H4 (cell line): ENCODE measurements around the gene GRAMD1C. TPM values are rescaled to one million over a fixed set of nuclear protein-coding genes. Genes with fewer than 3 reads are reported as not detected.

Experiments
- DNase-seq: peaks from one replicate; pipeline ENCODE4 v3.0.0-alpha.2; 2015; ENCODE audit warnings: low spot score
- total RNA-seq: library from RNA; depleted of rRNA; stranded (reverse); fragments of >200 nt; shearing (Covaris generic); gene quantifications from 2 replicates; pipeline ENCODE4 v1.2.3, GENCODE V29; 2014; rRNA removed

The GRAMD1C gene
- total RNA-seq, 1 experiment from 2014 or later, result 0.81 TPM

DNA sequence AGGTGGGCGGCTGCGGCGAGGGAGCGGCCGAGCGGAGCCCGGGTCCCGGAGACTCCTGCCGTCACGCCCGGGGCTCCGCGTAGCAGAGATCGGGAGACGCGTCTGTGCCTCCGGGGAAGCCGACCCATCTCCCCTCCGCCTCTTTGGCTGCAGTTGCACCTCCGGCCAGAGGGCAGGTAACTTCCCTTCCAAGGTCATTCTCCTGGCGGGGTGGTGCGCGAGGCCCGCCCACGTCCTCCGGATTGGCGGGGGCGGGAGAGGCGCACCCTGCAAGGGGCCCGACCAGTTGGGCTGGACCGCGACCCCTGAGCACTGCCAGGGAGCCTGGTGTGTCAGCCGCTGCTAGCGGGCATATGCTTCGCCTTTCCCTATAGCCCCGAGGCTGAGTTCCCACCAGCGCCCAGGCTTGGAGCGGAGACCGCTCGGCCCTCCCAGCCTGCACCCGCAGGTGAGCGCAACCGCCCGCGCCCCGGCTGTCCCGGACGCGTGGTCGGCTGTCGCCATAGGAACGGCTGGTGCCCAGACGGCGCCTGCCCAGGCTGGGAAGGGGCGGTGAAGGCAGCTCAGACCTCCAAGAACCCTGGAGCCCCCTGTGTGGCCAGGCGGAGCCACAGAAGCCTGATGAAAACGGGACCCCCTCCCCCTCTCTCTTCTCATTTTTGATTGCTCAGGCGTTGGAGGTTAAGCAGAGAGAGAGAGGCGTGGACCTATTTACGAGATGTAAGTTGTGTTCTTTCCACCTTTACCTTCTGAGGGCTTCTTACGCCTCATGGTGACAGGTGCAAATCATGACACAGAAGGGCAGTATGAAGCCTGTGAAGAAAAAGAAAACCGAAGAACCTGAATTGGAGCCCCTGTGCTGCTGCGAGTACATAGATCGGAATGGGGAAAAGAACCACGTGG lies 109.7 kb downstream of the GRAMD1C start:
- DNase-seq, result no peak

DNA sequence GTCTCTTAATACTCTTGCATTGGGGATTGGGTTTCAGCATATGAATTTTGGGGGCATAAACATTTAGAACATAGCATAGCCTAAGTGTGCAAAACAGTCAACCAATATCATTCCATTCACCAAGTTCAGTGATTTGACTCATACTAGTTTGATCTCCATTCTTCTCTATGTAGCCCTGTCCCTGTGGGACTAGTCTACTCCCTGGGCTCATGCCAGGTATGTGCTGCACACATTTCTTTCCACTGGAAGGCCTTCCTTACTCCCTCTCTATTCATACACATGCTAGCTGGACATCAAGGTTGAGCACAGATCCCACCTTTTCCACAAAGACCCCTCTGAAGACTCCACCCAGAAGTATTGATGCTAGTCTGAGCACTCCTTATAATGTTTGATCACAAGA lies 114.3 kb downstream of the GRAMD1C start:
- no peak for DNase-seq

DNA sequence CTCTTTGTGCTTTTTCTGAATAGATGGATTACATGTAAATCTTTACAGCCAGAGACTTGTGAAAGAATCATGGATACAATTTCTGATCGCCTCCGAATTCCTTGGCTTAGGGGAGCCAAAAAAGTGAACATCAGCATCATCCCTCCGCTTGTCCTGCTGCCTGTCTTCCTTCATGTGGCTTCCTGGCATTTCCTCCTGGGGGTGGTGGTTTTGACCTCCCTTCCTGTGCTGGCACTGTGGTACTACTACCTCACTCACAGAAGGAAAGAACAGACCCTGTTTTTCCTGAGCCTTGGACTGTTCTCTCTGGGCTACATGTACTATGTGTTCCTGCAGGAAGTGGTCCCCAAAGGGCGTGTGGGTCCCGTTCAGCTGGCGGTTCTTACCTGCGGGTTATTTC lies 115.1 kb downstream of the GRAMD1C start:
- DNase-seq, result no peak

DNA sequence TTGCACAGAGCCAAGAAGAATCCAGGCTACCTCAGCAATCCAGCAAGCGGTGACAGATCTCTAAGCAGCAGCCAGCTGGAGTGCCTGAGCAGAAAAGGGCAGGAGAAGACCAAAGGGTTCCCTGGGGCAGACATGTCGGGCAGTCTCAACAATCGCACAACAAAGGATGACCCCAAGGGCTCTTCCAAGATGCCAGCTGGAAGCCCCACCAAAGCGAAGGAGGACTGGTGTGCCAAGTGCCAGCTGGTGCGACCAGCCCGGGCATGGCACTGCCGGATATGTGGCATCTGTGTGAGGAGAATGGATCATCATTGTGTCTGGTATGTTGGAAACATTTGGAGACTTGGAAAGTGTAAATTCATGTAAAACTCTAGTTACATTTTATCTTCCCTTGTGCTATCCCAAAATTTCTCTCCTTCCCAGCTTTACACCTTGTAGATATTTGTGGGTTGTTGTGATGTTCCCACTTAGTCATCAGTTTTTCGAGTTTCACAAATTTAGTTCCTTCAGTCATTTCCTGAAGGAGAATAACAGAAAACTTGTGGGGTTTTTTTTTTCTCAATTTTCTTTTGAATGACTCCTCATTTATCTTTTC lies 115.6 kb downstream of the GRAMD1C start:
- no peak for DNase-seq

DNA sequence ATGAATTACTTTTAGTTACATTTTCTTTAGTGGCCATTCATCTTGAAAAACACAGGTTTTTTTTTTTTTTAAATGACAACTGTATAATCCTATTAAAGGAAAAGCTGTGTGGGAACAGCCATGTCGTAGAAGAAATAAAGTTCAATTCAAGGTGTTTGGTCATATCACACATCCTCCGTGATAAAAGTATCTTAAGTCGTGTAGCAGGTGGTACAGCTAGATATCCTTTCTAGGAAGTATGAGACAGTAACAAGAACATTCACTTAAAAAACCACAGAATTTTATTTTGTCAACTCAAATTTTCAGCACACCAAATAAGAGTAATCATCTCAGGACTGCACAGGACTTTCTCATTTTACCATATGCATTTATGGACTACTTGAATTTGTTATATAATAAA lies 125.3 kb downstream of the GRAMD1C start:
- no peak for DNase-seq

- no peak for DNase-seq
Observed at GRCh38 chr3:113966172-113966571, 127.6 kb downstream of the GRAMD1C start.

DNA sequence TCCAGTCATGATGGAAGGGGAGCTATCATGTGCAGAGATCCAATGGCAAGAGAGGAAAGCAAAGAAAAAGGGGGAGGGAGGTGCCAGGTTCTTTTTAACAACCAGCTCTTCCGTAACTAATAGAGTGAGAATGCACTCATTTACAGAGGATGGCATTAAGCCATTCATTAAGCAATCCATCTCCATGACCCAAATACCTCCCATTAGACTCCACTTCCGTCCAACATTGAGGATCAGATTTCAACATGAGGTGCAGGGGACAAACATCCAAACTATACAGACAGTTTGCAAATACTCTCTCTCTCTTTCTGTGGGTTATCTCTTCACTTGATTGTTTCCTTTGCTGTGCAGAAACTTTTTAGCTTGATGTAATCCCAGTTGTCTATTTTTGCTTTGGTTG lies 130.4 kb downstream of the GRAMD1C start:
- no peak for DNase-seq

DNA sequence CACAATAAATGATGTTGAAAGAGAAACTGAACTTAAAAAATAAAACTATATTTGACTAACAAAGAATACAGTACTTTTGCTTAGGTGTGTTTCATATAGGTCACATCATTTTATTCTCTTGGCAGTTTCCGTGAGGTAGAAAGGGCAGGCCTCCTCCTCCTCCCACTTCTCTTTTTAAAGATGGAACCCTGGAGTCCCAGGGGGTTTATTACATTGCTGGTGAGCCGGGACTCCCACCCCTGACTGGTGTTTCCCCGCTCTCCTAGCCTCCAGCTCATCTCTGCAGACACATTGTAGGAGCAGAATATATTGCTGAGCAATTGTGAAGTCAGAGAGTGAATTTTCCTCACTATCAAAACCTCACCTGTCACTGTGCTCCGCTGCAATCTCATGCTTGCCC lies 139.2 kb downstream of the GRAMD1C start:
- DNase-seq, result no peak

DNA sequence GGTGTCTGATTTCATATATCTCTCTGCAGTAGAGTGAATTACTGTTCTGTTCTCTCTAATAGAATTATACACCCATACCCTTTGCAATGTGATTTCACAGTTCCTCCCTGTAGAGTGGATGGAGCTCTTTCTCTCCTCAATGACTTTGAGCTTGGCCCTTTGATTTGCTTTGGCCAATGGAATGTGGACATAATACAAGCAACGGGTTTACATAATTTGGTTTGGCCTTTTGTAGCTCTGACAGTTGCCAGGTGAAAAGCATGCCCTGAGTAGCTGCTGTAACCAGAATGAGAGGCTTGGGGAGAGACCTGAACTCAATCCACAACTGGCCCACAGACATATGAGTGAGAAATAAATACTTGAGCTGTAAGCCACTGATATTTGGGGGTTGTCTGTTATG lies 141.3 kb downstream of the GRAMD1C start:
- no peak for DNase-seq

DNA sequence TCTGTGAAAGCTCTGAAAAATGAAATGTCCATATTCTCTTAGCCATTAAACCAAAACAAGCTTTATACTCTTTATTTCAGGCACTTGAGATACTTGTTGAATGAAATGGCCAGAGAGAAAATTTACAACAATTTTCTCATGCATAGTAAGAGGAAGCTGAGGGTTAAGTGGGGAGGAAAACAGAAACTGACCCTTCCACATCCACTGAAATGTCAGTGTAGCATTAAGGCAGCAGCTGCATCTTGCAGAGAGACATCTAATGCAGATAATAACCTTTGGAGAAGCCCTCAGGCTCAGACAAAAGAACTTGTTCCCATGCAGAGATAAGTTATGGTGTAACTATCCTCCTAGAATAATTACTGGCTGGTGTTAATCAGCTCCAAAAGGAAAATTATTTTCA lies 143.2 kb downstream of the GRAMD1C start:
- DNase-seq, result no peak

DNA sequence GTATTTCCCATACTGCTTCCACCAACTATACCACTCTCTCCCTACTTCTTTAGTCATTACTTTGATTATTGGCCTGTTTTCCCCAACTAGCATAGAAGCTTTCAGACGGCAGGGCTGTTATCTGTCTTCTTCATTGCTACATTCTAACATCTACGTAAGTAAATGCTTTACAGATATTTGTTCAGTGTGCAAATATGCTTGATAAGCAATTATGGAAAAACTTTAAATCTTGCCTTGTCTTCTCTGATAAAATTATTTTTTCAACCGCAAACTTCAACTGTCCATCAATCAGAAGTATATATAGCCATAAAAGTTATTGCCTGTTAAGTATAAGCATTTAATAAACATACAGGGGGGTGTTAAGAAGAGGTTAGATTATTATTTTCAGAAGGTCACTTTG lies 145.0 kb downstream of the GRAMD1C start:
- no peak for DNase-seq

GRCh38 chr3:113985541-113985940 lies 147.0 kb downstream of the GRAMD1C start:
- DNase-seq, result no peak

Other genes with a start within 250 kb of the GRAMD1C start
- gene USF3, start 142.1 kb upstream of the GRAMD1C start, total RNA-seq, result 4.3 and 9.3 TPM in 2 replicates
- gene NAA50, start 92.5 kb upstream of the GRAMD1C start, total RNA-seq, result 116 and 193 TPM in 2 replicates
- 52.5 and 73.4 TPM in 2 replicates for gene ATP6V1A, start 91.8 kb upstream of the GRAMD1C start, total RNA-seq
- 3.9 and 5.1 TPM in 2 replicates for gene ZDHHC23, start 109.2 kb downstream of the GRAMD1C start, total RNA-seq
- 0.43 and 0.56 TPM in 2 replicates for gene CCDC191, start 217.7 kb downstream of the GRAMD1C start, total RNA-seq
- 18.7 and 23.6 TPM in 2 replicates for gene QTRT2, start 217.9 kb downstream of the GRAMD1C start, total RNA-seq